Stimulated activated naive CD8-positive, alpha-beta T cell treated with anti-CD3 and anti-CD28 coated beads, Interleukin-15, amount 100 ng/mL, for 72 hours (primary cell): Measurements from ENCODE around the gene SEC11A.

Experiments
- ATAC-seq: fragments of 150-1000 bp; cut with Tn5 transposase; 2 replicates; pipeline ENCODE4 v1.10.0; 2021; ENCODE audit warnings: mild to moderate bottlenecking, moderate library complexity
- DNase-seq, 2 donors: peaks; one replicate each; pipeline ENCODE4 v3.0.0; 2021 to 2022
- H3K27ac Mint-ChIP-seq, 2 donors: one replicate each; pipeline ENCODE4 v1.8.0; 2022; ENCODE audit warnings: mild to moderate bottlenecking in 2 of 2, mixed read lengths in 2 of 2, moderate library complexity in 2 of 2
- H3K27me3 Mint-ChIP-seq: one replicate; pipeline ENCODE4 v1.8.0; 2022; ENCODE audit warnings: mixed read lengths
- H3K4me1 Mint-ChIP-seq: one replicate; pipeline ENCODE4 v1.8.0; 2022; ENCODE audit warnings: mild to moderate bottlenecking, mixed read lengths
- H3K4me3 Mint-ChIP-seq, 2 donors: one replicate each; pipeline ENCODE4 v1.8.0; 2022; ENCODE audit warnings: mild to moderate bottlenecking in 2 of 2, mixed read lengths in 2 of 2, moderate library complexity in 1 of 2
- H3K9me3 Mint-ChIP-seq, 2 donors: one replicate each; pipeline ENCODE4 v1.8.0; 2022; ENCODE audit warnings: mixed read lengths in 2 of 2

SEC11A gene

DNA sequence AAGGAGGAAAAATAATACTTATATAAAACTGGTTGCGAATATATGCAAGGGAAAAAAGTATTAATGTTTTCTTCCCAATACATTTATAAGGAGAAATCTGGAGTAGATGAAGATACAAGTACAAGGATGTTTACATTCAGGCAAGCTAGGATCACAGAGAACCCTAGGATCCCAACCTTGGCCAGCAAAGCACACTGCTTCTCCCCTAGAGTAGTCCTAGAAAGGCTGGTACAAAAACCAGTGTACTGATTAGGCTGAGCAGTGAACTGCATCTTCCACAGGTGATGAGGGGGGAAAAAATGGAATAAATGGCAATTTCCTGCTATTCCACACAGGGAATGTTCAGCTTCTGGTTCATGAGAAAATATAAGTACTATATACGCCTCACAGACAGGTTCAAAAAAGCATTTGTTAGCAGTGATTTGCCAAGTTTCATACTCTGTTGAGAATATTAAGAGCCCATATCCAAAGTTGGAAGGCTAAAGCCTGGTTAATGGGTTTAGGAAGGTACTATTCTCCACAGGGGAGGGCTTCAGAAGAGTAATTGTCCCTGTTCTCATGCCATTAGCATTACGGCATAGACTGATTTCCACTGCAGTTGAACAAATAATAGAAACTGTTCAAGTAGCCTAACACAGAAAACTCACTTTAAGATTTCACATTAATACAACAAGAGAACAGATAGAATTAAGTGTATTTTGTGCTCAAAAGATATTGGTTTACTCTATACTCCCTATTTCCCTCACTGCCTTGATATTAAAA is 47.5 kb downstream of the SEC11A start:
- no peaks in the 10 kb centered on the region for H3K9me3 Mint-ChIP-seq
- H3K27me3 Mint-ChIP-seq = no peaks in the 10 kb centered on the region
- no peak overlapping the region for H3K27ac Mint-ChIP-seq
- ATAC-seq = no peak
- peaks cover 27% of the 10 kb centered on the region for H3K4me1 Mint-ChIP-seq
- H3K4me3 Mint-ChIP-seq = no peak overlapping the region
- no peak for DNase-seq

DNA sequence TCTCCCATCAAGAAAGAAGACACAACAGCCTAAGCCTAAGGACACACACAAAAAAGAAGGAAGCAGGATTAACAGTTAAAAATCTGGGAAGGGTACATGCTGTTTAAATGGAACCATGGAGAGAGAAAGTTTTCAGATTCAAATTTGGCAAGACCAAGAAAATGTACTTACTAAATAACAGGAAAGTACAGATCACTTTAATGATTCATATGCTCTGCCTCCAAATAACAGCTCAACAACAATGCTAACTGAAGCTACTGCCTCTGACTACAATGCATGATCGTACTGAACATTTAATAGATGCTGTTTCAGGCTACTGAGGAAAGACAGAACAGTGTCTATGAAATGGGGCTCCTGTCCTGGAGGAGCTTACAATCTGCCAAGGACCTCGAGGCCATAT is 49.6 kb downstream of the SEC11A start:
- peak overlapping the region; percentile 9 to 38 for H3K27ac Mint-ChIP-seq

DNA sequence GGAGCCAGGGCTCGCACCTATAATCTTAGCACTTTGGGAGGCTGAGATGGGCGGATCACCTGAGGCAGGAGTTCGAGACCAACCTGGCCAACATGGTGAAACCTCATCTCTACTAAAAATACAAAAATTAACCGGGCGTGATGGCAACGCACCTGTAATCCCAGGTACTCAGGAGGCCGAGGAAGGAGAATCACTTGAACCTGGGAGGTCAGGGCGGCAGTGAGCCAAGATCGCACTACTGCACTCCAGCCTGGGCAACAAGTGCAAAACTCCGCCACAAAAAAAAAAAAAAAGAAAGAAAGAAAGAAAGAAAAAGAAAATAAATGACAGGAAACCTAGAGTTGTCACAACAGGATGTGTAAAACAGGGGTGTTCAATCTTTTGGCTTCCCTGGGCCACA is 54.9 kb downstream of the SEC11A start:
- no peak overlapping the region for H3K4me3 Mint-ChIP-seq
- H3K27ac Mint-ChIP-seq = no peak overlapping the region
- H3K27me3 Mint-ChIP-seq = peaks cover 6% of the 10 kb centered on the region
- peaks cover 30% of the 10 kb centered on the region for H3K4me1 Mint-ChIP-seq
- no peak for DNase-seq
- no peaks in the 10 kb centered on the region for H3K9me3 Mint-ChIP-seq
- ATAC-seq = no peak

More for the DNA sequence above, 49.6 kb downstream of the SEC11A start:
- Mint-ChIP-seq H3K4me1 (peaks cover 18% of the 10 kb centered on the region), H3K4me3 (no peak overlapping the region), H3K9me3 (no peaks in the 10 kb centered on the region), H3K27me3 (no peaks in the 10 kb centered on the region)
- ATAC-seq (no peak), DNase-seq (no peak)

DNA sequence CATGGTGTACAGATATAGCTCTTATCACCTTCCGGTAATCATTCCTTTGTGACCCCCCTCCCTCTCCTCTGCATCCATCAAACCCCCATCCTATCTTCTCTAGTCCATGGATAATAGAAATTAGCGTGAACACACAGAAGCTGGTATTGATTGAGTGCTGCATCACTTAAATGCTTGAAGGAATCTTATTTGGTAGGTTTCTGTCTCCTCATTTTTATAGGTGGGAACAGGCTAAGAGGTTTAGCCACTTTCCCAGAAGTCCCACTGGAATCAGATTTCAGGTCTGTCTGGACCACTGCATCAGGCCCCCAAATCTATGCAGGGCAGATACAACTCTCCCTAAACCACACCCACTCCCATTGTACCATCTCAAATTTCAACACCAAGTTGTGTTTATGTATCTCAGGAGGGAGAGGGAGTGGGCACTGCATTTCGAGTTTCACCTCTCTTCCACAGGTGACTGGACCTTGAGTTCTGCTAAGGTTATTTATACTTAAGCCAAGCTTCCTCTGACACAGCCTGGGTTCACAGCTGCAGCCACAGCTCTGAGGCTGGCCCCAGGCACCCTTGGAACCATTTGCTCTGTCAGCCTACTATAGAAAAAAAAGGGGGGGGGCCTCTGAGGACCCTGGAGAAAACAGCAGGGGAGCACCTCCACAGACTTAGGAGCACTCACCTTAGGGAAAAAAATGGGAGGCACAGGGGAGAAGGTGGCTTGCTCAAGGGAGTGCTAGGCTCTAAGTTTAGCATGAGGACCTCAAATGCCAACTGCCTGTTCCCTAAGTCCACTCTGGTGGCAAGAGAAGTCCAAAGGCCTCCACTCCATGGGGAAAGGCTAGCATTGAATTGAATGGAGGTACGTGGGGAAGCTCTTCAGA is 55.8 kb downstream of the SEC11A start:
- DNase-seq (no peak), ATAC-seq (no peak)
- Mint-ChIP-seq H3K4me1 (peaks cover 31% of the 10 kb centered on the region), H3K27ac (peak overlapping the region in 1 of 2 donors; percentile 44), H3K4me3 (no peak overlapping the region), H3K27me3 (peaks cover 6% of the 10 kb centered on the region), H3K9me3 (no peaks in the 10 kb centered on the region)

DNA sequence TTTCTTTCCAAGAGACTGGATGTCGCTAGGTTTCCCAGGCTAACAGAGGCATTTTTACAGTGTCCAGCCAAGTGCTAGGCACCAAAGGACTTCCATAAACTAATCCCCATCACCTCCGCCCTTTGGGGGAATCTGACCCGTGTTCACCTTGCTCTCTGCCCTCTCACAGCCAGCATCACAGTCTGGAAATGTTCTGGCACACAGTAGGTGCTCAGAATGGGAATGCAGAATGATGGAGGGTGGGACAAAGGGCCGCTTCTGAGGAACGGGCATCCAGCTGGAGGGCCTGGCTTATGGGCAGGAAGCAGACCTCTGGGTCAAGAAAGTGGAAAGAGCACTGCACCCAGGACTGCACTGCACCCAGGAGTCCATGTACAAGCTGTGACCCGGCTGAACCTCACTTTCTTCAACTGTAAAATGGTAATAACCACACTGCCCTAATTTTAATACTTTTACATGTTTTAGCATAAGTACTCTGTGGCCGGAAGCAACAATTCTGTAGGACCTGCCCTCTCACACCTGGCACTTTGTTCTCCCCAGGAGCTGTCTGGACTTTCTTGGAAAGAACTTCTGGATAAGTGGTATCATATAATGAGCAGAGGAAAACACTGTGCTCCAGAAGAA is 57.0 kb downstream of the SEC11A start:
- ATAC-seq = no peak
- H3K27ac Mint-ChIP-seq = no peak overlapping the region
- no peak for DNase-seq
- H3K4me3 Mint-ChIP-seq = peak overlapping the region; percentile 71 to 83
- H3K9me3 Mint-ChIP-seq = no peaks in the 10 kb centered on the region
- peaks cover 41% of the 10 kb centered on the region for H3K4me1 Mint-ChIP-seq
- H3K27me3 Mint-ChIP-seq = peaks cover 6% of the 10 kb centered on the region

DNA sequence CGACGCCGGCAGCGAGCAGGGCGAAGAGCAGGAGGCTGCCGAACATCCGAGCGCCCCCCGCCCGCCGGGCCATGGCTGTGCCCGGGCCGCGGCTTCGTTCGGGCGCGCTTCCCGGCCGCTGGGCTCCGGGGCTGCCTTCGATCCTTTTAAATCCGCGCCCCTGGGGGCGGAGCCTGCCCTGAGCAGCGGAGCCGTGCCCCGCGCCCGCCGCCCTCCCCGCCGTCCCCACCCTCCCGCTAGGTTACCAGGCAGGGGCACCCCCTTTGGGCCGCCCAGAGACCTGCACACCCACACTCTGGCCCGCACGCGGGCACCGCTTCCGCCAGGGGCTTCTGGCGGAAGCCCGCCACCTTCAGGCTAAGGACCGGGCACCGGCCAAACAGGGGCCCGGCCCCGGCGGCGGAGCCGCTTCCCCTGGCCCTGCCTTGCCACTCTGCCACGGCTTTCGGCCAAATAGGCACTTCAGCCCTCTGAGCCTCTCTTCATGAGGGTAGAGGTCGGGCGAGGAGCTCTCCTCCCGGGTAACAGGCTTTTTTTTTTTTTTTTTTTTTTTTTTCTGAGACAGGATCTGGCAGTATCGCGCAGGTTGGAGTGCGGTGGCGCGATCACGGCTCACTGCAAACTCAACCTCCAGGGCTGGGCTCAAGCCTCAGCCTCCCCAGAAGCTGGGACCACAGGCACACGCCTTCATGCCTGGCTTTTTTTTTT is 57.7 kb downstream of the SEC11A start, which contains the start of gene NMB:
Gene NMB (minus strand): TSS at position 120 of the 708 bp plus-strand sequence. CDS start 47 bp downstream, at position 73.
- Mint-ChIP-seq H3K4me1 (peaks cover 48% of the 10 kb centered on the region), H3K27ac (peak within 1 kb of the TSS in 1 of 2 donors; percentile 89), H3K27me3 (peaks cover 6% of the 10 kb centered on the region), H3K9me3 (no peaks in the 10 kb centered on the region), H3K4me3 (peak within 1 kb of the TSS; percentile 76 to 83)
- DNase-seq (peak; percentile 84 to 87), ATAC-seq (peak; percentile 84)

DNA sequence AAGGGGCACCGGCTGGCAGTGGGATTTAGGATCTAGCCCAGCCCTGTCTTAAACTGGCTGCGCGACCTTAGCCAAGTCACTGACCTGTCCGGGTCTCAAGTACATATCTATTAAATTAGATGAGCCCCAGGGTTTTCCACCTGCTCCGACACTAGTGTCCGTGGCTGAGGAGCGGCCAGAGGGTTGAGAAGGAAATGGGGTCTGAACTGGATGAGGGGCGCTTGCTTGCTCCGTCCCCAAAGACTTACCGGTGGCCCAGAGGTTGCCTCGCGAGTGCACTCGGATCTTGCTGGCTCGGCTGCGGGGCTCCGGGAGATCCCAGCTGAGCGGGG is 58.2 kb downstream of the SEC11A start:
- Mint-ChIP-seq H3K4me3 (peak overlapping the region; percentile 76 to 83), H3K4me1 (peaks cover 53% of the 10 kb centered on the region), H3K9me3 (no peaks in the 10 kb centered on the region), H3K27ac (no peak overlapping the region), H3K27me3 (peaks cover 6% of the 10 kb centered on the region)
- ATAC-seq (no peak), DNase-seq (no peak)

DNA sequence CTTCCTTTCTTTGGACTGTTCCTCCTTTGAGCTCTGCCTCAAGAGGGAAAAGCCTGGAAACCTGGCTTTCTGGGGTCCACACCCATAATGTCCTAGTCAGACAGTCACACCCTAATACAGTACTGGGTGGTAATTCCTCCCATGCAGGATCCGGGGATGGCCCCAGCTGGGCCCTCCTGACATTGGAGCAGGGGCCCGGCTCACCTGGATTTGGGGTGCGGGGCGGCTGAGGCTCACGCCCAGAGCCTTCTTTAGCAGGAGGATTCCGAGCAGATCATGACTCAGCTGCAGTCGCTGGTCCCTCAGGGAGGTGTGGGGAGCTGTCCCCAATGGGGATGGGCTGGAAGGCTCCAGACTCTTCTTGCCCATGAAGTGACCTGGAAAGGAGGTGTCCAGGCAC is 59.0 kb downstream of the SEC11A start:
- ATAC-seq (no peak), DNase-seq (no peak)
- Mint-ChIP-seq H3K9me3 (no peaks in the 10 kb centered on the region), H3K27me3 (peaks cover 6% of the 10 kb centered on the region), H3K4me3 (peak overlapping the region; percentile 76 to 83), H3K4me1 (peaks cover 60% of the 10 kb centered on the region), H3K27ac (peak overlapping the region in 1 of 2 donors; percentile 87)

DNA sequence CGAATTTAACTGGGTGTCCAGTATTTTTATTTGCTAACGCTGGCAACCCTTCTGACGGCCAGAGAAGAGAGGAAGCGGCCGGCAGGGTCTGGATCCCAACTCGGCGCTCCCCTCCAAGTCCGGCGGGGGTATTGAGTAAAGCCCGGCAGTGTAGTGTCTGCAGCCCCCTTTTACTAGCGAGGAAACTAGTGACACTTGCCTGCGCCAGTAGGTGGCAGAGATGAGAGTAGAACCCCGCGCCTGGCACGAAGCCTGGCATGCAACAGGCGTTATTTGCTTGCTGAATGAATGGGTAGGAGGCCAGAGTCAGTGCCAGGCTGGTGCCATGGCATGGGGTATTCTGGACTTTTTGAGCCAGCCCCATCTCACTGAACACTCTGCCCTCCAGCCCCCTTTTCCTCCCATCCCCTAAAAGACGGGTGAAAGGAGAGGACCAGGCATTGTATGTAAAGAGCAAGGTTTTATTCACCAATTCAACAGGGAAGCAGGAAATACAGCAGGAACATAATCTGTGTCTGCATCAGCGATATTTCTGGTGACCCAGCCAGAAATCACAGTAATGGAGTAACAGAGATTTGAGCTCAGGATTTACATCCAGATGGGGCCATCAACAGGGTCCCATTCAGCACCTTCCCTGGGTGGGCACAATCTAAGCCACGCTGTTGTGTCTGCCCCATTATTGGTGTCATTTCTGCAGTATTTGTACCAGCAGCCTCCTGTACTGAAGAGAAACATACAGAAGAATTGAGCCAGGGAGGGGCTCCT is 61.1 kb downstream of the SEC11A start:
- no peaks in the 10 kb centered on the region for H3K9me3 Mint-ChIP-seq

DNA sequence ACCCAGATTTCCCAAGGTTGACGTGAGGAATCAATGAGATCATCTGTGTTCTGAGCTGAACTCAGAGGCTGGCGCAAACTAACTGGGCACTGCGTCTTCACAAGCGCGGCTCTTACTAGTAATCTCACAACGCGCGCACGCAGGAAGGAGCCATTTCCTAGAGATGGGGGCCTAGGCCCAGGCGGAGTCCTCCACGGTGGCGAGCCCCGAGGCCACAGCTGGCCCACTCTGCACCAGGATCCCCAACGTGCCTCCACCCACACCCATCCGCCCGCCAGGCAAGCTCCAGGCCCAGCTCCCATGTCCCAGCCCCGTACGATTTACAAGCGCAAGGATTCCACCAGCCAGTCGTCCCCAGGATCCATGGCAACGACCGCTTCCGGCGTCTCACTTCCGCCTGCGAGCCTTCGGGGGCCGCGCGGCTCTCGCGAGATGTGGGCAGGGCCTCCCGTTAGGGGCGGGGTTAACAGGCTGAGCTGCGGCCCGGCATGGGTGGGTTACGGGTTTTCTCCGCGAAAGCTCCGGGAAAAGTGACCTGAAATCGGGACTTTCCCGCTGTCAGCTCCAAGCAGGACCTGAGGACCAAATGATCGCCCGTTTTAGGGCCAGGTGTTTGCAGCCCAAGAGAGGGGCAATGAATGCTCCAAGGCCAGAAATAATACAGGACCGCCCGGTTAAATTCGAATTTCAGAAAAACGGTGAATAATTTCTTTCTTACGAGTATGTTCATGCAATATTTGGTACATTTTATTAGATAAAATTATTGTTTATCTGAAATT is 61.8 kb downstream of the SEC11A start, which contains the start of gene WDR73:
Gene WDR73 (minus strand): TSS at position 374 of the 779 bp plus-strand sequence. CDS start 9 bp downstream, at position 365.
- H3K27me3 Mint-ChIP-seq = peaks cover 6% of the 10 kb centered on the region
- H3K4me1 Mint-ChIP-seq = peaks cover 60% of the 10 kb centered on the region
- H3K4me3 Mint-ChIP-seq = peak within 1 kb of the TSS; percentile 99 to 100
- peak within 1 kb of the TSS; percentile 97 to 98 for H3K27ac Mint-ChIP-seq
- DNase-seq (peak; percentile 95 to 96), ATAC-seq (peak; percentile 82)
- H3K9me3 Mint-ChIP-seq = no peaks in the 10 kb centered on the region

More for the DNA sequence above, 61.1 kb downstream of the SEC11A start:
- ATAC-seq = peak; percentile 62
- H3K27ac Mint-ChIP-seq = peak overlapping the region in 1 of 2 donors; percentile 97
- H3K27me3 Mint-ChIP-seq = peaks cover 6% of the 10 kb centered on the region
- peaks cover 65% of the 10 kb centered on the region for H3K4me1 Mint-ChIP-seq
- peak; percentile 72 to 84 for DNase-seq
- H3K4me3 Mint-ChIP-seq = peak overlapping the region; percentile 99 to 100

DNA sequence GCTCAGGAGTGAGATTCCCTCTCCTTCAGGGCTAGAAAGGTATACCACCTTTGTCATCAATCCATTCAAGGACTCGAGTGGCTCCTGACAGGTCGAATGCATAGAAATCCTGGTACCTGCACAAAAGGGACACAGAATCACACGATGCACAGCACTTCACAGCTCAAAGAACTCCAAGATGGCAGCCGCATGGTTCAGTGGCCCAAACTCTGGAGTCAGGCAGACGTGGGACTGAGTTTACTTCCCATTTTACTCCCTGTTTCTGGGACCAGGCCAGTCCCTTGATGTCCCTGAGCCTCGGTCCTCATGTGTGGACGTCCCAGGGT is 62.4 kb downstream of the SEC11A start:
- H3K9me3 Mint-ChIP-seq = no peaks in the 10 kb centered on the region
- DNase-seq (no peak), ATAC-seq (no peak)
- H3K4me3 Mint-ChIP-seq = peak overlapping the region; percentile 99 to 100
- H3K4me1 Mint-ChIP-seq = peaks cover 59% of the 10 kb centered on the region
- peaks cover 6% of the 10 kb centered on the region for H3K27me3 Mint-ChIP-seq
- H3K27ac Mint-ChIP-seq = peak overlapping the region; percentile 97 to 98

DNA sequence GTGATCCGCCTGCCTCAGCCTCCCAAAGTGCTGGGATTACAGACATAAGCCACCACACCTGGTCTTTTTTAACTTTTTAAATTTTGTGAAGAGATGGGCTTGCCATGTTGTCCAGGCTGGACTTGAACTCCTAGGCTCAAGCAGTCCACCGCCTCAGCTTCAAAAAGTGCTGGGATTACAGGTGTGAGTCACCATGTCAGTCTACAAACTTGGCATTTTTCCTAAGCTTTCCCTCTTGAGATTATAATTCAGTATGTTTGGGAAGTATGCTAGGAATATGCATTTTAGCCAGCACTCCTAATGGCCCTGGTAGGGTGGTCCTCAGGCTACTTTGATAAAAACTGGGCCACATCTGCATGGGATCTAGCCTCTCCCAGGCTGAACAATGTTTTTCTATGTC is 66.2 kb downstream of the SEC11A start:
- Mint-ChIP-seq H3K27ac (peak overlapping the region in 1 of 2 donors; percentile 95), H3K9me3 (no peaks in the 10 kb centered on the region), H3K4me3 (no peak overlapping the region), H3K4me1 (peaks cover 62% of the 10 kb centered on the region), H3K27me3 (no peaks in the 10 kb centered on the region)
- DNase-seq (no peak), ATAC-seq (no peak)

DNA sequence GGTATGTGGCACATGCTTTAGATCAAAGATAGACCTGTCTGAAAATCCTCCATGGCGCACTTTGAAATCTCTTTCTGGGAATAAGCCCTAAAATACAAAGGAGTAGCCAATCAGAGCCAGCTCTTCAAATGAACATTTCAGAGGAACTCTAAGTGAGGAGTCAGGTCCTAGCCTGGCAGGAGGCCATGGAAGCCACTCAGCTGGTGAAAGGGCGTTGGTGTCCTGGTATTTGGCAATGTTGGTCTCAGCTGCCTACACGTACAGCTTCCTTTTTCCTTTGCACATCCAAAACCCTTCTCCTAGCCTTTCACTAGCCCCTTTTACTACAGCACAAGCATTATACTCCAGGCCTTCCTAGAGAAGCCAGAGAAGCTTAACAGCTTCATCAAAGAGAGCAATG is 67.4 kb downstream of the SEC11A start:
- Mint-ChIP-seq H3K9me3 (no peaks in the 10 kb centered on the region), H3K27me3 (no peaks in the 10 kb centered on the region), H3K4me3 (no peak overlapping the region), H3K27ac (peak overlapping the region; percentile 11 to 60), H3K4me1 (peaks cover 53% of the 10 kb centered on the region)
- no peak for DNase-seq
- ATAC-seq = no peak

DNA sequence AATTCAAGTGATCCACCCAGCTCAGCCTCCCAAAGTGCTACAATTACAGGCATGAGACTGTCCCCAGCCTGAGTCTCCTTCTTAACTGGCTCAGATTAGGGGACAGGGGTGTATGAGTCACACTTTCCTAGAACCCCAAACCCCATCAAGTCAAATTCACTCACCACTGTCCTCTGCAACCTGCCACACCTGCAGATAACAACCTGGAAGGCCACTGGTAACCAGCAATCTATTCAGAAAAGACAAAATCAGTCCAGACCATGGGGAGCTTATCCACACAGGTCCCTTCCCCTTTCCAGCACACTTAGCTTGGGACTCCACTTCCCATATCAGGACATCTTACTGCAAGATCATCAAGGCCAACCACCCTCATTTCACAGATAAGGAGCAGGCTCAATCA is 68.2 kb downstream of the SEC11A start:
- no peaks in the 10 kb centered on the region for H3K27me3 Mint-ChIP-seq
- no peaks in the 10 kb centered on the region for H3K9me3 Mint-ChIP-seq
- H3K27ac Mint-ChIP-seq = peak overlapping the region in 1 of 2 donors; percentile 60
- DNase-seq (no peak), ATAC-seq (no peak)
- H3K4me3 Mint-ChIP-seq = no peak overlapping the region
- peaks cover 45% of the 10 kb centered on the region for H3K4me1 Mint-ChIP-seq
